HuH-7.5 (cell line): ENCODE data around the gene SLC39A7.

Experiments
- DNase-seq: peaks from one replicate; pipeline ENCODE4 v3.0.0; 2011; ENCODE audit warnings: low spot score

SLC39A7 gene

DNA sequence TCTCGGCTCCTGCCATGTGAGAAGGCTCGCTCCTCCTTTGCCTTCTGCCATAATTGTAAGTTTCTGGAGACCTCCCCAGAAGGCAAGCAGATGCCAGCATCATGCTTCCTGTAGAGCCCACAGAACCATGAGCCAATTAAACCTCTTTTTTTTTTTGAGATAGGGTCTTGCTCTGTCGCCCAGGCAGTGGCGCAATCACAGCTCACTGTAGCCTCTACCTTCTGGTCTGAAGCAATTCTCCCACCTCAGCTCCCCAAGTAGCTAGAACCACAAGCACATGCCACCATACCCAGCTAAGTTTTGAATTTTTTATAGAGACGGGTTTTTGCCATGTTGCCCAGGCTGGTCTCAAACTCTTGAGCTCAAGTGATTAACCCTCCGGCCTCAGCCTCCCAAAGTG is 36.2 kb downstream of the SLC39A7 start:
- no peak for DNase-seq

DNA sequence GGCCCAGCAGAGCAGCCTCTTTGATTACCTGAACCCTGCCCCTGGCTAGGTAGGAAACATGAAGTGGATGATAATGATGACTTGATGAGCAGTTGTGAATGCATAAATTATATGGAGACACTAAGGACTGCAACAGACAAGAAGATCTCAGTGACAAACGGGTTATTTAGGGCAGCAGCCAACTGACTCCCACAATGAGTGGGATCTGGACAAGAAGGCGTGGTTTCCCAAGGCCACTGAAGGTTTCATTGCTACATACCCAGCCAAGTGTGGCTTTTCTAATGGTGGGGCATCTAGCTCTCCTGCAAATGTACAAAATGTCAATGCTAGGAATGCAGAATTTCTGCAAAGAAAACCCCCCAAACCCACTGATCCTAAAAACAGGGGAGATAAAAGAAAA is 37.1 kb downstream of the SLC39A7 start:
- no peak for DNase-seq

DNA sequence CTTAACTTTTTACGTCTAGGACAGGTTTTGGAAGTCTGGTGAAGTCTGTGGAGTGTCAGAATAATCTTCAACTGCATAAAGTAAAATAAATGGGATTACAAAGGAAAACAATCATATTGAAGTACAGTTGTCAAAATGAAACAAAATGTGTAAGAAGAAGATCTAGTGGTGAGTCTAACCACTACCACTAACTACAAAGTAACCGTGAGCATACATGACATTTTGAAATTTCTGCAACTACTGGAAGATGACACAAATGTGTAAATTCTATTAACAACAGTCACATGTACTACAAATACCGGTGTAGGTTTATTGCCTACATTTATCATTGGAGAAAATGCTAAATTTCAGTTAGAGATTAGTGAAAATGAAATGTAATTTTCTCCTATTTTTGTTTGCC is 41.3 kb downstream of the SLC39A7 start:
- DNase-seq = no peak

DNA sequence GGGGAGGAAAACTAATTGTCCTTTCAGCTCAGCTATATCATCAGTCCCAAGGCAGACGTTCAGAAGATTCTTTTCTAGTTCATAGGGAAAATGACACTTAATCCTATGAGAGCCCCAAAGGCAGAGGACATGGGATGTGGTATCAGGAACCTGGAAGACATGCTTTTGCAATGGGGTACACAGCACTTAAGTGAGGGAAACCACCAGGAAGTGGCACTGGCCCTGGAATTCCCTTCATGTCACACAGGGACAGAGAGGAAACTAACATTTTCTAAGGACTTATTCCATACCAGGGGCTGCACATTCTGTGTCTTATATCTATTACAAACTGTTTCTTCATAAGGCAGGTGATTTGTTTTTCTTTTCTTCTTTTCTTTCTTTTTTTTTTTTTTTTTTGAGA is 42.8 kb downstream of the SLC39A7 start:
- DNase-seq = no peak

DNA sequence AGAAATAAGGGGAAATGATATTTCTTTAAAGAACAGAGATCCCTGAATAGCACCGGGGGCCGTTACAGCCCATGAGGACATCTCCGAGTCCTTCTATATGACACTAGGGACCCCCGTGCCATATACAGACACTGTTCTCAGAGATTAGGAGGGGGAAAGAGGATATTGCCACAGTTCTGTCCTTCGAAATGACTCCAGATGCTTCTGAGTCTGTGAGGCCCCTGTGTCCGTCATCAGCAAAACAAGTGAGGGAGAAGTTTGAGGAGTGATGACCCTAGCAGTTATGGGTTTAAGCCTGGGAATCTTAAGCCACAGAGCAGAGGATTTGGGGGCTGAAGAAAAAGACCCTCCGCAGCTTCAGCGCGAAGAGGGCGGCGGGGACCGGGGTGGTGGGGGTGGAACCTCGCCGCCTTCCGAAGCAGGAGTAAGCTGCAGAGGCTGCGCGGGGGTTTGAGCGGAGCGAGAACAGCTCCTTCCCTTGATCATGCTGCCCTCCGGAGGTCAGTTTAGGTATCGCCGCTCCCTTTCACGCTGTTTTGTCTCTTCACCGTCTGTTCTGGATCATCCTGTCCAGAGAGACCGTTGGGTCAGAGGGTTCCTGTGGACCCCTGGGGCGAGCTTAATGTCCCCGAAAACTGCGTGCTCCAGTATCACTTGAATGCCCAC is 47.4 kb downstream of the SLC39A7 start:
- peak; percentile 29 for DNase-seq

DNA sequence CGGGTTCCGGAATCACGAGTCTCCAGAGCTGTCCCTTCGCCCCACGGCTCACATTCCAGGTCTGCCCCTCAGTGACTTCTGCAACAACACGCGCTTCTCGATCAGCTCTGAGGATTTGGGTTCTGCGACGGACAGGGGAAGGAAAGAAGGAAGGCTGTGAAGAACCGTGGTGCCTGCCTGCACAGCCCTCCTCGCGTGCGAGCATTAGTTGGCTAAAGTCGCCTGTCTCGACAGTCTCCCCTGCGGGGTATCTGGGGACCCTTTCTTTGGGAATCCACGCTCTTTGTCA is 47.9 kb downstream of the SLC39A7 start:
- no peak for DNase-seq

DNA sequence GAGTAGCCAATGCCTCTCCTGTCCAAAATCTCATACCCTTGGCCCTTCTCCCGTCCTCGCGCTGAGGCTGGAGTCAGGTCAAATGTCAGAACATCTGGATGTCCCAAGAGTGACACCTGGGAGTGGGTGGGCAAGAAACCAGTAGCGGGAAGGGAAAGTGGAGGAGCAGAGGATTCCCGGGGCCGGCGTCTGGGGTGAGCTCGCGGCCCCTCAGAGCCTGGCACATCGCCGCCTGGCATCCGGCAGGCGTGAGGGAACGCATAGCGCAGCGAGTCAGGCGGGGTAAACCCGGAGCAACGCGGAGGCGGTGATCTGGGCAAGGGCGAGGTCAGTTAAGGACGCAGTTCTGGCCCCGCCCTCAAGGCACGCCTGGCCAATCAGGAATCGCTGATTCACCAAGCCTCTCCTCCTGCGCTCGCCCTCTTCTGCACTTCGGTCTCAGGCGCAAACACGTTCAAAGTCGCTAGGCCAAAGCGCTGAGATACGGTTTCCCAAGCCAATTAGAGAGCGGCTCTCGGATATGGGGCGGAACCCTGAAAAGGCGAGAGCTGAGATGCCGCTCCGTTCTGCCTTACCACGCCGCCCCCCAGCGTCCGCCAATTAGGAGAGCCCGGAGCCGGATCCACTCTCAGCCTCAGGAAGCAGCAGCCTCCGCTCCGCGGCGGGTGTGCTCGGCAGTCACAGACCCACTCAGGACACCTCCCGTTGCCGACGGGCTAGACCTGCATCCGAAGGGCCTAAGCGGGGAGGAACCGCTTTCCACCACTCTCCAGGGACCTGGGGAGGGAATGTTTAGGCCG is 48.5 kb downstream of the SLC39A7 start:
- peak; percentile 59 for DNase-seq

DNA sequence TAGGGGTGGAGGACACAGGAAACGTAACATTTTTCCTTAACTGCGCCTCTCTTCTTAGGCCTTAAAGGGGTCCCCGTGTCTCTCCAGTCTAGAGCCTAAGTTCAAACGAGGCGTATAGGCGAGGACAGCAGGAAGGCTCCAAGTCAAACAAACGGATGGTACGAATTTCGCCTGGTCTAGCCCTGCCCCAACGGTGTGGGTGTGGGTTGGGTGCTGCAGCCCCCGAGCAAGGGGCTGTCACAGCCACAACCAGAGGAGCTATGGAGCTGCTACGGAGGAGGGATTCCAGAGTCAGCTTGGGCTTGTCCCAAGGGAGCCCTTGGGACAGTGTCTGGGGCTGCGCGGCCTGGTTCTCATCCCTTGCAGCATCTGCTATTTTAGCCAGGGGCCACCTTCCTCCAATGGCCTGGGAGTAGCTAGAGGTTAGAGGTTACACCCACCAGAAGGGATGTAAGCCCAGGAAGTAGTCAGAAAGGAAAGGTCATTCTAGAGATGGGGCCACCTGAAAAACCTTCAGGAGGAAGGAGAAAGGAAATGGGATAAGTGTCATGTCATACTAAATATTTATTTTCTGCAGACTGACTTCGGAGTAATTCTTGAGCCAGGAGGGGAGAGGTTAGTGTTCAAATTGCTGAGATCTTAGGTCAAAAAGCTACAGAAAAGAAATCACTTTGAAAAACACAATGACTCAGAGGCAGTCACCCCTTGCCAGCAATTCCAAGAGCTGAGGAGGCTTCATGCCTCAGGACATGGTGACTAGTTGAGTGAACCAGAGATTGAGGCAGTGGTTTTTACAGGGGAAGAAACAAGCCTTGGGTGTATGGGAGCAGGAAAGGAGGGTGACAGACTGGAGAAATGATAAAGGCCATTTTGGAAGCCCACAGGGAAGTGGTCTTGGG is 49.3 kb downstream of the SLC39A7 start:
- no peak for DNase-seq

DNA sequence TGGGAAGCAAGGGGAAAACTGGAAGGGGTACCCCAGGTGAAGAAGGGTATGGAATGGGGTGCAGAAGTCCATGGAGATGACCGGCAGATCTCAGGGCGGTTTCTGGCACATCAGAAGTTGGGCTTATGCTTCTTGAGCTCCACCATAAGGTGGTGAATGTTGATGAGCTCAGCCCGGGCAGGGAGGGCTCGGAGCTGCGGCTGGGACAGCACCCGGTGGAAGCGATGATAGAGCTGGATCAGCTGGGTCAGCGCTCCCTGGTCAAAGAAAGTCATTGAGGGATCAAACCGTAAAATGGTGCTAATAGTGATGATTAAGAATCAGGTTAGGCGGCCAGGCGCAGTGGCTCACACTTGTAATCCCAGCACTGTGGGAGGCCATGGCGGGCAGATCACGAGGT is 50.1 kb downstream of the SLC39A7 start:
- DNase-seq = no peak

DNA sequence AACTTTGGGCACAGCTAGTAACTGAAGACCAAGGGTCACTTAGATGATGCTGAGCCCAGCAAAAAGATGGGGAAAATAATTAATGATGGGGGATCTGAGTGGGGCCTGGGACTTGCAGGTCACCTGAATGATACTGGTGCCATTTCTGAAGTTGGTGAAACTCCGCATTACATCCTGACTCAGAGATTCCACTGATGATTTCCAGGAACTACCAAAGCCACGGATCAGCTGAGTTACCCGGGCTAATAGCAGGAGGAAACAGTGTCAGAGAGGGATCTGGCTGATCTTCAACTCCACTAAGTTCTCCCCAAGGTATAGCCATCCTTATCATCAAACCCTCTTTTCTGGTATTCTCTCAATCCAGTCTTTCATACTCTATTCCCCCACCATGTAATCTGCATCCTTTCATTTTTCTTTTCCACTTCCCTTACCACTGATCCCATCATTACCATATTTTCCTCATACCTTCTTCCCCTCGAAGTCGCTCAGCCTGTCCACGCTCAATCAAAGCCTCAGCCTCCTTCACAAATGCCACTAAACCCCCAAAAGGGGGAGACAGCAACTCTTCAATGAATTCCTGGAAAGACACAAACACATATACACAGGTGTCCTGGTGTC is 50.8 kb downstream of the SLC39A7 start:
- no peak for DNase-seq

DNA sequence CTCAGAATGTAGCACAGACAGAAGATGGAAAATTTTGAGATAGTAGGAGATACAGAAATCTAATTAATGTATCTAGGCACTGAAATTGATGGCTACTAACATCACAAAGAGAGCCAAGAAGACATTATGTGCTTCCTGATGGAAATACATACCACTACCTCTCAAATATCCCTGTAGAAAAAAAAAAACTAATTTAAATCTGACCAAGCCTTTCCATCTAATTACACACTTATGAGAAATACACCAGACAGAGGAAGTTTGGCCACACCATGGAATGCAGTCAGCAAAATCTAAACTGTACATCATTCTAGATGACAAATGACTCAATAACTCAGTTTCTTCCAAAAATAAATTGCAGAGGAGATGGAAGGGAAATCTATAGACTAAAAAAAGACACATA is 52.1 kb downstream of the SLC39A7 start:
- DNase-seq = no peak
